GM10266 (cell line): Measurements from ENCODE around the gene FADS2.

Experiments
- DNase-seq: peaks from one replicate; pipeline ENCODE4 v3.0.0; 2012; ENCODE audit errors: extremely low spot score
- CTCF ChIP-seq: IDR thresholded peaks from 2 replicates; pipeline ENCODE4 v1.5.1; 2012; ENCODE audit warnings: mild to moderate bottlenecking, low read depth; ENCODE audit not compliant: control insufficient read depth, insufficient read depth; ENCODE audit errors: missing control alignments

The FADS2 gene

GRCh38 chr11:61913699-61914395 is 85.7 kb downstream of the FADS2 start:
- TF ChIP-seq CTCF = no peak
- DNase-seq = no peak

GRCh38 chr11:61914471-61915171 is 86.5 kb downstream of the FADS2 start:
- DNase-seq = no peak

GRCh38 chr11:61916737-61917333 is 88.7 kb downstream of the FADS2 start:
- TF ChIP-seq CTCF = no peak
- no peak for DNase-seq

More at GRCh38 chr11:61914471-61915171, 86.5 kb downstream of the FADS2 start:
- no peak for TF ChIP-seq CTCF
